ENCODE measurements around the gene G3BP2.

The G3BP2 gene

DNA sequence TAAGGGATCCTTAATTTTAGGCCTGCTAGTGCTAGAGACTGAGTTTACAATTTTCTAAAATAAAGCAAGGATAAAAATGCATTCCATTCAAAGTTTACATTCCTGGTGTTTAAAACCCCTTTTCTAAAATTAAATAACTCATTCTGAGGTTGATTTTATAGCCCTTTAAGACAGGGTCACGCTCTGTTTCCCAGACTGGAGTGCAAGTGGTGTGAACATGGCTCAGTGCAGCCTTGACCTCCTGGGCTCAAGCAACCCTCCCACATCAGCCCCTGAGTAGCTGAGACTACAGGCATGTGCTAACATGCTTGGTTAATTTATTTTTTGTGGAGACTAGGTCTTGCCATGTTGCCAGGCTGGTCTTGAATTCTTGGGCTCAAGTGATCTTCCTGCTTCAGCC is 36.0 kb downstream of the G3BP2 start:
- no peak for DNase-seq

DNA sequence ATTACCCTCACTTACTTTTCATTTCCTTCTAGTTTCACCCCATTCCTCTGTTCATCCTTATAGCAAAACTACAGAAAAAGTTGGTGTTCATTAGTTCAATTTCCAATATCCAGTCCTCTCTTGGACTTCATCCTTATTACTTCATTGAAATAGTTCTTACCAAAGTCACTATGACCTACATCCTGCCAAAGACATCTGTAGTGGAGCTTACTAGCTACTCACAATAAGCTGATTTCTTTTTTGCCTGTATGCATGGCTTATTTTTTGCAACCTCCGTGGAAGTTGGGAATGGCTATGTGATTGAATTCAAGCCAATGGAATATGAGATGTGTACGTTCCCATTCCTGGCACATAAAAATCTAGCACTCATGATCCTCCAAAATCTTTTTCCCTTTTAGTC is 38.3 kb downstream of the G3BP2 start:
- DNase-seq, result no peak

DNA sequence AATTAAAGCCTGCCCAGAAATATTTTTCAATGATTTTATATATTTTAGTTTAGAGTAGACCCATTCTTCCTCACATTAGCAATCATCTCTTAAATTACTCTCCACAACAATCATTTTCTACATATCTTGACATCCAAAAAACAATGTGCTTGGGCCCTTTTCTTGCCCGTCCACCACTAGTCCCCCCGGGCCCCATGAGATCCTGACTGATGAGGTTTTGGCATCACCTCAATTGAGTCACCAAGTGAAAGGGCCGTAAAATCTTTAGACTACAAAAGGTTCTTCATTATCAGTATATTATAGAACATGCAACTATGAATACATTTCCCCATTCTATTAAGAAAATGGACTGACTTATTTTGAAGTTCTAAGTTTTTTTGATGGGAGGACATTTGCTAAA is 38.9 kb downstream of the G3BP2 start:
- no peak for DNase-seq

DNA sequence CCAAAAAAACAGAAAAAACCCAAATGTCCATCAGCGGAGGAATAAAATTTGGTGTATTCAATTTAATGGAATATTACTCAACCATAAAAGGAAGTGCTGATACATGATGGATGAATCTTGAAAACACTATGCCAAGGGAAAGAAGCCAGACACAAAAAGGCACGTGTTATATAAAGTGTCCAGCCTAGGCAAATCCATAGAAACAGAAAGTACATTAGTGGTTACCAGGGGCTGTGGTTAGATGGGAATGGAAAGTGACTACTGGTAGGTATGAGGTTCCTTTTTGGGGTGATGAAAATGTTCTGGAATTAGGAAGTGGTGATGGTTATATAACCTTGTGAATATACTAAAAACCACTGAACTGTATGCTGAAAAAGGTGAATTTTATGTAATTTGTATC is 39.4 kb downstream of the G3BP2 start:
- no peak for DNase-seq

DNA sequence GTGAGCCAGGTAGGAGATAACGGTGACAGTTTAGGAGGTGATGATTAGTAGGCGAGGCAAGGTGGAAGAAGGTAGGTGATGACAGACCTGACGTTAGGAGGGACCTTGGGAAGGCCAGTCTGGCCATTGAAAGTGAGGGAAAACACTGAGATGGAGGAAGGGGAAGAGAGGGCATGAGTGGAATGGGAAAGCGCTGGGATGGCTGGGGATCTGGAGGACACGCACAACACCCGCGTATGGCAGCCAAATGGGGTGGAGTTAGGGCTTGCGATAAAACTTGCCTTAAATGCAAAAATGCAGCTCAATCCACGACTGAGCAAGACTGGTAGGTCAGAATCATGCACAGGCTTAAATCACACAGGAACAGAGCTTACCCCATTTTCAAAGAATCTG is 42.3 kb downstream of the G3BP2 start:
- no peak for DNase-seq

DNA sequence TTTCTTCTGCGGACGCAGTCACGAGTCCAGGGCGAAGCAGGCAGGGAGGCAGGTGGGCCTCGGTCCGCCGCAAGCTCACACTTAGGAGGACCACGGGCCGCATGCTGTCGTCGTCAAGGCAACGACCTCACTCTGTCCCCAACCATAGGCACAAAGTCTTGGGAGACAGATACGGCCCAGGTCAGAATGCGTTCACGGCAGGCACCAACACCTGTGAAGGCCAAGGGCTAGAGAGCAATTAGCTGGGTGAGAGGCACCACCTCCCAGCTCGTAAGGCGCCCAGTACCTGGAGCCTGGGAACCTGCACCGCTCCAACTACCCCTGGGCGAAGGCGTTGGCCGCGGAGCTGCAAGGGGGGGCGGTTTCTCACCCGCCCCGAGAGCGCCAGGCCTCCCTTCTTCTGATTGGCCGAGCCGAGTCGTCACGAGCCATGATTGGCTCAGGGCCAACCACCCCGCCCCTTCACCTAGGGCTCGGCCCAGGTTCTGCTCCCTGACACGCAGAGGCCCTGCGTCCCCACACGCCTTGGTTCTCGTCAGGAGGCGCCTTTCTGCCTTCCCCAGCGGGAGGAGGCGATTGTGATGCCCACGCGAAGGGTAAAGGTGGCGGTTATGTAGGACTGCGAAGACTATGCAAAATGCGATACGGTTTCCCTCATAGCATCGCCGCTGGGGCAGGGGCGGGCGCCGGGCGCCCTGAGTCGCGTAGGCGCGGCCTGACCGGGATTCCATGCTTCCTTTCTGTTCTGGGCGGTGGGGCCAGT is 42.9 kb downstream of the G3BP2 start, which contains the start of gene CDKL2:
CDKL2 (minus strand) TSS at position 355 of the 763 bp plus-strand sequence. CDS start 4,540 bp downstream, outside the sequence.
- DNase-seq, result no peak

DNA sequence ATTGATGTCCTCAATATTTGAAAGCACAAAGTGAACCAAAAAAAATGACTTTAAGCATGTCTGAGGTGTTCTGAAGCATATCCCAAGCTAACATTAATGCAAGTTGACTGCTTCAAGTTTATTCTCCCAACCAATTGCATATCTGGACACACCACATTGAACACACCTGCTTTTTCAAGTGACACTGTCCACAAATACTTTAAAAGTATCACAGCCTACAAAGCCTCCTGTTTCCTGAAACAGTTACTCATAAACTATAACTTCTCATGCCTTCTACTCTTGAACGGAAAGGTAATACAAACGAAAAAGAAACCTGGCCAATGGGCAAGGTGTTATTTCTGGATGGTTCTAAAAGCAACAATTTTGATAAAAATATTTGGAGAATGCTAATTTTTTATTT is 44.0 kb downstream of the G3BP2 start:
- no peak for DNase-seq

DNA sequence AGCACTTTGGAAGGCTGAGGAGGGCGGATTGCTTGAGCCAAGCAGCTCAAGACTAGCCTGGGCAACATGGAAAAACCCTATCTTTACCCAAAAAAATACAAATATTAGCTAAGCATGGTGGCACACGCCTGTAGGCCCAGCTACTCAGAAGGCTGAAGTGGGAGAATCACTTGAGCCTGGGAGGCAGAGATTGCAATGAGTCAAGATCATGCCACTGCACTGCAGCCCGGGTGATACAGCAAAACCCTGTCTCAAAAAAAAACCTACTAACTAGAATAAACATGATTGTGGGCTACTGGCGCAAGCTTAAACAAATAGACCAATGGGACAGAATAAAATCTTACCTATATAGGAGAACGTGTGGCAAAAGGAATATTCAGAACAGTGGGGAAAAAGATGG is 50.2 kb downstream of the G3BP2 start:
- no peak for DNase-seq

DNA sequence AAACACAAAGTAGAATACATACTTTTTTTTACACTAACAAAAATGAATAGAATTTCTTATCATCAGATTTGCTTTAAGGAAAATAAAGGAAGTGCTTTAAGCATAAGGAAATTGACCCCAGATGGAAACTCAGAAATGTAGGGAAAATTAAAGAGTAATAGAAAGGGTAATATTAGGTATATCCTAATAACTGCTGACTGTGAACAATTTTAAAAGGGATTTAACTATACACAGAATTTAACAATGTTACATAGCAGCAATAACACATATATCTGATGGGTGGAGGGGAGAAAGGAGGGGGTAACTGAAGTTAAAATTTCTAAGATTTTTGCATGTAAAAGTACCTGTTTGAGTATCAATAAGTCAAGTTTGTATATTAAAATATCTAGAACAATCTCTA is 51.5 kb downstream of the G3BP2 start:
- DNase-seq, result no peak

DNA sequence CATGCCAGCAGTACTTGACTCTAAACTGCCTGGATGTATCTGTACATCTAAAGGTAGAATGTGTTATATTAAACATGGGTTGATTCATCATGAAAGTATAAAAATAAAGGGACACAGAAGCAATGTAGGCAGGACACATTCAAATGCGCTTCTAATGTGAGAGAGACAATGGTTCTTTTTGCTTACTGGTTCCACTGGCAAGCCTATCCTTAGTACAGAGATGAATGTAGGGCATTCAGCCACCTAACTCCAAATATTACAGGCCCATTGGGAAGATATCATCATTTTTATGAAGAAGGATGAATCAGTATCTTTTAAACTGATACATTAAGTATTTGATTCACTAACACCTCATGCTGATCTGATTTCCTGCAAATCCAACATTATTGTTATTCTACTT is 60.9 kb downstream of the G3BP2 start:
- DNase-seq, result no peak

DNA sequence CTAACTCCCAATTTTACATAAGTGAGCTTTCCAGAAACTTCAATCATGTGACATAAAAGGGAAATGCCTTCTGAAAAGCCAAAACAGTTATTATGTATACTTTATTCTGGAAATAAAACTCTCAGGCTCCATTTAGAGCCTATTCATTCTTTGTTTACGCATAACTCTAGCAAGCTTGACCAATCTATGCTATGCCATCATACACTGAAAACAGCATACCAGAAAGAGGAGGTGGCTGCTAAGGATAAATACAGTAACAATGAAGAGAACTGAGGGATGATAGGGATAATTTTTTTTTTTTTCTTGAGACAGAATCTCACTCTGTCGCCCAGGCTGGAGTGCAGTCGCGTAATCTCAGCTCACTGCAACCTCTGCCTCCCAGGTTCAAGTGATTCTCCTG is 67.3 kb downstream of the G3BP2 start:
- no peak for DNase-seq

DNA sequence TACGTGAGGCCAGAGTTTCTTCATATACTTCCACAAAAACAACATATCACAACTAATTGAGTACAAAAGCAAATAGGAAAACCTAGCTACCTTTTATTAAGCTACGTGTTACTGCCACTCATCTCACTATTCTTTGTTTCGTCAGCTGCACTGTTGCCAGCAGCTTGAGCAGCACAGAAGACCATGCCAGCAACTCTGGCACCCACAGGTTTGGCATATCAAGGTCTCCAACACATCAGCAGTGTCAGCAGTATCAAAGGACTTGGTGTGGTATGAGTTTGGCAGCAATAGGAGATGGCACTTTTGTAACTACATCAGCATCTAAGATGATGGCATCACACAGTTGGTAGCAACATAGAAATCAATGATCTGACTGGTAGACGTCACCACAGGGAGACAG is 73.6 kb downstream of the G3BP2 start:
- no peak for DNase-seq

DNA sequence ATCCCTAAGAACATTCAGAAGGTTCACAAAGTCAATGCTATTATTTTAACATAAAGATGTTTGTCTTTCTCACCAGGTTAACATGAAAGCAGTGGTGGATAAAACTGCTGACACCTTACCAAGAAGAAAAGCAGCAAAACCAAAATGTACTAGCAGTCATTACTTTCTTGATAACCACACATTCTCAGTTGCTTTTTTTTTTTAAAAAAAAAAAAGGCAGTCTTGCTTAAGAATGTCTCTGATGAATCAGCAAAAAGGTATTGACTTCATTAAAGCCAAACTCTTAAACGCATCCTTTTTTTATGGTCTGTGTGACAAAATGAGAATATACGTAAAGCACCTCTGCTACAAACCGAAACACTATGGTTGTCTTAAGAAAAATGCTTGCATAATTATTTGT is 74.8 kb downstream of the G3BP2 start:
- no peak for DNase-seq

DNA sequence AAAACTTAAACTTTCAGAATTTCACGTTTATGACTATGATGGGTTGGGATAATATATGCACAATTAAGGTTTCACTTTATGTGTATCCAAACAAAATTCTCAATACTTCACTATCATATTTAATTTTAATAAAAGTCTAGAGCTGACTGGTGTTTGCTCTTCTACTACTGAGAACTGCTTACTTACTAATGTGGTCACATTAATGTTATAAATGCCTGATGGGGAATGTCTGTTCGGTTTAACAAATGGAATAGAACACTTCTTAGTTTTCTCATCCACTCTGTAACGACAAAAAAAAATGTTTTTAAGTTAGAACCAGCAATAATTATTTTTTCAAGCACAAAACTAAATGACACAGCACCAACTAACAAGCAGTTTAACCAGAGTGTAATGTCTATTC is 77.2 kb downstream of the G3BP2 start:
- DNase-seq, result no peak

DNA sequence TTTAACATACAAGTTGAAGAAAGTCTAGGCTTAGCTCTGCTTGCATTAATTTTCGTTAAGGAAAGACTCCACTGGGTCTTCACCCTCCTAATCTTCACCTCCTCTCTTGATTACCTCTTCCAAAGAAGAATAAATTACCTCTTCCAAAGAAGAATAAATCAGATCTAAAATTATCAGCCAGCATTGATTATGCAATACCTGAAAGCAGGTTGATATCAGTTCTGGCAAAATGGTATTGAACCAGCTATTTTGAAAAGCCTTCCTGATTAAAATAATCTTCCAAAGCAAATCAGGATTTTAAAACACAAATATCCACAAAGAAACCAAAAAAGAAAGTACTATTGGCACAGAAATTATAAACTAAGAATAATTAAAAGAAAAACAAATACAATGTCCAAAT is 79.8 kb downstream of the G3BP2 start:
- DNase-seq, result no peak

Measured in NK-92 treated with Interleukin-12 subunit alpha and Interleukin-12 subunit beta, amount 100 ng/mL, for 24 hours (cell line).